Kidney epithelial cell (primary cell): ENCODE measurements around the gene CHCT1. TPM values are rescaled to one million over a fixed set of nuclear protein-coding genes. Genes with fewer than 3 reads are reported as not detected.
"Not testable (repeated sequence)": the region's sequence is repeated elsewhere in the genome, so short reads cannot be mapped to it uniquely, and the experiment has no call there.

Experiments
- DNase-seq: peaks from one replicate; pipeline ENCODE4 v3.0.0-alpha.2; 2010; ENCODE audit warnings: low read depth
- H3K27me3 ChIP-seq: 2 replicates; pipeline ENCODE4 v1.6.0; 2011; ENCODE audit warnings: low read length; ENCODE audit not compliant: control insufficient read depth, insufficient read depth
- H3K36me3 ChIP-seq: 2 replicates; pipeline ENCODE4 v1.5.1; 2011; ENCODE audit warnings: low read length; ENCODE audit not compliant: control insufficient read depth, insufficient read depth
- H3K4me3 ChIP-seq: 2 replicates; pipeline ENCODE4 v1.5.1; 2011; ENCODE audit warnings: low read depth, mild to moderate bottlenecking, control low read depth, low read length
- total RNA-seq: library from RNA; depleted of rRNA; stranded (reverse); fragments of >200 nt; gene quantifications from 2 replicates; pipeline ENCODE4 v1.2.3, GENCODE V29; 2015
- TF ChIP-seq, protein P1 (sequence below): IDR thresholded peaks from 2 replicates; pipeline ENCODE4 v1.5.1; 2011; ENCODE audit warnings: mild to moderate bottlenecking, moderate library complexity, low read length, control low read depth, inconsistent platforms; ENCODE audit not compliant: insufficient read depth, poor library complexity, severe bottlenecking

CHCT1 gene
- total RNA-seq, 1 donor from 2014 or later = not detected

- TF ChIP-seq, protein P1, sequence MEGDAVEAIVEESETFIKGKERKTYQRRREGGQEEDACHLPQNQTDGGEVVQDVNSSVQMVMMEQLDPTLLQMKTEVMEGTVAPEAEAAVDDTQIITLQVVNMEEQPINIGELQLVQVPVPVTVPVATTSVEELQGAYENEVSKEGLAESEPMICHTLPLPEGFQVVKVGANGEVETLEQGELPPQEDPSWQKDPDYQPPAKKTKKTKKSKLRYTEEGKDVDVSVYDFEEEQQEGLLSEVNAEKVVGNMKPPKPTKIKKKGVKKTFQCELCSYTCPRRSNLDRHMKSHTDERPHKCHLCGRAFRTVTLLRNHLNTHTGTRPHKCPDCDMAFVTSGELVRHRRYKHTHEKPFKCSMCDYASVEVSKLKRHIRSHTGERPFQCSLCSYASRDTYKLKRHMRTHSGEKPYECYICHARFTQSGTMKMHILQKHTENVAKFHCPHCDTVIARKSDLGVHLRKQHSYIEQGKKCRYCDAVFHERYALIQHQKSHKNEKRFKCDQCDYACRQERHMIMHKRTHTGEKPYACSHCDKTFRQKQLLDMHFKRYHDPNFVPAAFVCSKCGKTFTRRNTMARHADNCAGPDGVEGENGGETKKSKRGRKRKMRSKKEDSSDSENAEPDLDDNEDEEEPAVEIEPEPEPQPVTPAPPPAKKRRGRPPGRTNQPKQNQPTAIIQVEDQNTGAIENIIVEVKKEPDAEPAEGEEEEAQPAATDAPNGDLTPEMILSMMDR = peak; percentile 96
- DNase-seq = no peak
- peak overlapping the region; percentile 32 for H3K4me3 ChIP-seq
- no peaks in the 10 kb centered on the region for H3K27me3 ChIP-seq
- H3K36me3 ChIP-seq = no peaks in the 10 kb centered on the region
These were observed 772 bp upstream of the CHCT1 start for GRCh38 chr17:60421273-60422161.

DNA sequence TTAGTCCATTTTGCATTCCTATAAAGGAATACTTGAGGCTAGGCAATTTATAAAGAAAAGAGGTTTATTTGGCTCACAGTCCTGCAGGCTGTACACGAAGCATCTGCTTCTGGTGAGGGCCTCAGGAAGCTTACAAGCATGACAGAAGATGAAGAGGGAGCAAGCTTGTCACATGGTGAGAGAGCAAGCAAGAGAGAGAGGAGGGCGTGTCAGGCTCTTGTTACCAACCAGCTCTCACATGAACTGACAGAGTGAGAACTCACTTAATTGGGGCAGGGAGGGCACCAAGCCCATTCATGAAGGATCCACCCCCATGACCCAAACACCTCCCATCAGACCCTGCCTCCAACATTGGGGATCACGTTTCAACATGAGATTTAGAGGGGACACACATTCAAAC lies 1.6 kb downstream of the CHCT1 start:
- H3K36me3 ChIP-seq = no peaks in the 10 kb centered on the region
- H3K4me3 ChIP-seq = no peak overlapping the region
- TF ChIP-seq, protein P1 = no peak
- DNase-seq = no peak
- no peaks in the 10 kb centered on the region for H3K27me3 ChIP-seq

GRCh38 chr17:60425626-60426025 lies 3.3 kb downstream of the CHCT1 start:
- no peak overlapping the region for H3K4me3 ChIP-seq
- no peaks in the 10 kb centered on the region for H3K36me3 ChIP-seq
- TF ChIP-seq, protein P1 = no peak
- DNase-seq = no peak
- H3K27me3 ChIP-seq = no peaks in the 10 kb centered on the region

DNA sequence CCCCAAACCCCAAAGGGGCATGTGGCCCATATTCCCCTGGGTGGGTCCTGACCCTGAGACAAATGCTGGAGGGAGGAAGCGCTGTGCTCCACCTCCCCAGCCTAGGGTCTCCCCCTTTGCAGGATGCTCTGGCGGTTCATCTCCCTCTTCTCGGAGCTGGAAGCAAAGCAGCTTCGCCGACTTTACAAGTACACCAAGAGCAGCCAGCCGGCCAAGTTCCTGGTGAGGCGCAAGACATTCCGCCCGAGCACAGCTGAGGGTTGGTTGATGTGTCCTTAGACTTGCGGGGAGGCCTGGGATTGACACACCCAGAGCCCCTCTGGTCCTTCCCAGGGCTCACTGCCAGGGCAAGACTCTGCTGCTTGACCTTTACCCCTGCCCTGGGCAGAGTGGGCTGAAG lies 4.3 kb downstream of the CHCT1 start:
- no peak overlapping the region for H3K4me3 ChIP-seq
- no peaks in the 10 kb centered on the region for H3K27me3 ChIP-seq
- H3K36me3 ChIP-seq = no peaks in the 10 kb centered on the region
- DNase-seq = no peak
- TF ChIP-seq, protein P1 = no peak

GRCh38 chr17:60428491-60428890 lies 6.2 kb downstream of the CHCT1 start:
- H3K27me3 ChIP-seq, H3K4me3 ChIP-seq: not testable (repeated sequence)

DNA sequence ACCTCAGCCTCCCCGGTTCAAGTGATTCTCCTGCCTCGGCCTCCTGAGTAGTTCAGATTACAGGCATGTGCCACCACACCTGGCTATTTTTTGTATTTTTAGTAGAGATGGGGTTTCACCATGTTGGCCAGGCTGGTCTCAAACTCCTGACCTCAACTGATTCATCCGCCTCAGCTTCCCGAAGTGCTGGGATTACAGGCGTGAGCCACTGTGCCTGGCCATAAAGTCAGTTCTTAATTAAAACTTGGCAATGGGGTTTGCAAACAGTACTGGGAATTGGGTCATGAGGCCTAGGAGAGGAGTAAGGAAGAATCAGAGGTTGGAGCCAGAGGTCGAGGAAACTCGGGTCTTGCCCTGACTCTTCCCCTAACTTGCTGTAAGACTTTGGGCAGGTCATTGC lies 8.3 kb downstream of the CHCT1 start:
- DNase-seq, H3K27me3 ChIP-seq, H3K4me3 ChIP-seq, H3K36me3 ChIP-seq: not testable (repeated sequence)

More at GRCh38 chr17:60428491-60428890, 6.2 kb downstream of the CHCT1 start:
- H3K36me3 ChIP-seq, DNase-seq: not testable (repeated sequence)

- H3K36me3 ChIP-seq, DNase-seq, H3K4me3 ChIP-seq, H3K27me3 ChIP-seq: not testable (repeated sequence)
These were observed 11.0 kb downstream of the CHCT1 start for GRCh38 chr17:60433021-60433997.
